ENCODE measurements around the gene PRPF31.

DNA sequence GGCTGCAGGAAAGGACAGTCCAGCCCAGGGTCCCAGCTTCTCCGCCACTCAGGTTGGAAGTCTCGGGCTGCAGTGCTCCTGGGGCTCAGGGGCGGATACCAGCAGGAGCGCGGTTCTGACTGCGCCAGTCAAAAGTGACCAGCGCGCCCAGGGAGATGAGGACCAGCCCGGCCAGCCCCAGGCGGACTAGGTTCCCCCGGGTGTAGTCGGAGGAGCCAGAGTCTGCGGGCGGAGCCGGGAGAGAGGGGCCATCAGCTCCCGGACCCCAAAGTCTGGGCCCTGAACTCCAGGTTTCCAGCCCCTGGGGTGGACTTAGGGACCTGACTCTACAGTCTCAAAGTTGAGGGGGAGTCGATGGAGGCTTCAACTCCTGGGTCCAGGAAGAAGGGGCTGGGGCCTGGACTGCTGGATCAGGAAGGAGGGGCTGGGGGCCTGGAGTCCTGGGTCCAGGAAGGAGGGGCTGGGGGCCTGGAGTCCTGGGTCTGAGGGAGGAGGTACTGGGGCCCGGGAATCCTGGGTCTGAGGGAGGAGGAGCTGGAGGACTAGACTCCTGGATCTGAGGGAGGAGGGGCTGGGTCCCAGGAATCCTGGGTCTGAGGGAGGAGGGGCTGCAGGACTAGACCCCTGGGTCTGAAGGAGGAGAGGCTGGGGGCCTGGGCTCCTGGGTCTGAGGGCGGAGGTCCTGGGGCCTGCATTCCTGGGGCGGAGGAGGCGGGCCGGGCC lies 20.3 kb upstream of the PRPF31 start:
- no peak for TF ChIP-seq POLR2AphosphoS5 (IDR thresholded peaks at IDR 0.05; ENCODE audit: insufficient read depth in 1 of 2, low read depth in 1 of 2)
- TF ChIP-seq, protein P1, sequence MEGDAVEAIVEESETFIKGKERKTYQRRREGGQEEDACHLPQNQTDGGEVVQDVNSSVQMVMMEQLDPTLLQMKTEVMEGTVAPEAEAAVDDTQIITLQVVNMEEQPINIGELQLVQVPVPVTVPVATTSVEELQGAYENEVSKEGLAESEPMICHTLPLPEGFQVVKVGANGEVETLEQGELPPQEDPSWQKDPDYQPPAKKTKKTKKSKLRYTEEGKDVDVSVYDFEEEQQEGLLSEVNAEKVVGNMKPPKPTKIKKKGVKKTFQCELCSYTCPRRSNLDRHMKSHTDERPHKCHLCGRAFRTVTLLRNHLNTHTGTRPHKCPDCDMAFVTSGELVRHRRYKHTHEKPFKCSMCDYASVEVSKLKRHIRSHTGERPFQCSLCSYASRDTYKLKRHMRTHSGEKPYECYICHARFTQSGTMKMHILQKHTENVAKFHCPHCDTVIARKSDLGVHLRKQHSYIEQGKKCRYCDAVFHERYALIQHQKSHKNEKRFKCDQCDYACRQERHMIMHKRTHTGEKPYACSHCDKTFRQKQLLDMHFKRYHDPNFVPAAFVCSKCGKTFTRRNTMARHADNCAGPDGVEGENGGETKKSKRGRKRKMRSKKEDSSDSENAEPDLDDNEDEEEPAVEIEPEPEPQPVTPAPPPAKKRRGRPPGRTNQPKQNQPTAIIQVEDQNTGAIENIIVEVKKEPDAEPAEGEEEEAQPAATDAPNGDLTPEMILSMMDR (IDR thresholded peaks at IDR 0.05), result no peak
- TF ChIP-seq POLR2A (IDR thresholded peaks at IDR 0.05), result no peak
